KMS-11 (cell line): ENCODE measurements around the gene PRKCE.

Experiments used
- H2AFZ ChIP-seq: fragments of 200-600 bp; sonication (generic); 2 replicates; pipeline ENCODE4 v1.6.1; 2016; ENCODE audit warnings: antibody characterized with exemption, mixed run types, low read depth
- H3K27ac ChIP-seq: fragments of 200-600 bp; sonication (generic); 2 replicates; pipeline ENCODE4 v1.6.1; 2016; ENCODE audit warnings: mild to moderate bottlenecking, mixed run types
- H3K27me3 ChIP-seq: fragments of 200-600 bp; sonication (generic); 2 replicates; pipeline ENCODE4 v1.6.1; 2017; ENCODE audit warnings: mild to moderate bottlenecking, low read depth, mixed run types, moderate library complexity; ENCODE audit not compliant: insufficient read depth
- H3K36me3 ChIP-seq: fragments of 200-600 bp; sonication (generic); 2 replicates; pipeline ENCODE4 v1.6.1; 2017; ENCODE audit warnings: mild to moderate bottlenecking, mixed run types; ENCODE audit not compliant: insufficient read depth
- H3K4me1 ChIP-seq: fragments of 200-600 bp; sonication (generic); 2 replicates; pipeline ENCODE4 v1.6.1; 2016; ENCODE audit warnings: mild to moderate bottlenecking, low read depth, mixed run types; ENCODE audit not compliant: poor library complexity, severe bottlenecking
- H3K4me2 ChIP-seq: fragments of 200-600 bp; sonication (generic); 2 replicates; pipeline ENCODE4 v1.7.0; 2016; ENCODE audit warnings: mild to moderate bottlenecking, mixed run types
- H3K4me3 ChIP-seq: fragments of 200-600 bp; sonication (generic); IDR thresholded peaks from 2 replicates; pipeline ENCODE4 v1.6.1; 2017; ENCODE audit warnings: low read depth, low read length, mixed read lengths; ENCODE audit not compliant: insufficient read depth
- H3K79me2 ChIP-seq: fragments of 200-600 bp; sonication (generic); 2 replicates; pipeline ENCODE4 v1.6.1; 2016; ENCODE audit warnings: low read depth, mixed run types; ENCODE audit not compliant: insufficient read depth
- H3K9ac ChIP-seq: fragments of 200-600 bp; sonication (generic); 2 replicates; pipeline ENCODE4 v1.6.1; 2016; ENCODE audit warnings: mild to moderate bottlenecking, mixed run types
- H4K20me1 ChIP-seq: fragments of 200-600 bp; sonication (generic); 2 replicates; pipeline ENCODE4 v1.6.1; 2016; ENCODE audit warnings: mild to moderate bottlenecking, mixed run types; ENCODE audit not compliant: insufficient read depth
- TF ChIP-seq, protein P1 (sequence below): fragments of 200-600 bp; sonication (generic); conservative IDR thresholded peaks from 2 replicates; pipeline ENCODE4 v1.6.1; 2017; ENCODE audit warnings: low read depth, mild to moderate bottlenecking, antibody characterized with exemption, low read length, moderate library complexity, mixed read lengths

PRKCE gene

DNA sequence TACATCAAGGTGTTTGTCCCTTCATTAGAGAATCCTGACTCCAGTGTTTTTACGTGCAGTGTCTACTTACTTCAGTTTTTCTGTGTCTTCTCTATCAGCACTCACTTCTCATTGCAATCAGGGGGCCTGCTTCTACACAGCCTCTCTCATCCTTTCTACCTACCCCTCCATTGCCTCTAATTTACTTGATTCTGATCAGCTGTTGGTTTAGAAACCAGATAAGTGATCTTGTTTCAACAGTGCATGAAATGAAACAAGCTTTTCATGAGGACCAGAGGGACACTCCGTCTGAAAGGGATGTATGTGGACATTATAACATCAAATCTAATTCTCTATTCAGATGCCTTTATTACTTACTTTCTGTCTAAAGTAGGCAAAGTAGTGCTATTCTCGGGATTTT, 136.9 kb downstream of the PRKCE start:
- H3K4me2 ChIP-seq, result no peak overlapping the region
- no peaks in the 10 kb centered on the region for H3K27me3 ChIP-seq
- no peak overlapping the region for H3K4me3 ChIP-seq
- H3K36me3 ChIP-seq, result no peaks in the 10 kb centered on the region
- TF ChIP-seq, protein P1, sequence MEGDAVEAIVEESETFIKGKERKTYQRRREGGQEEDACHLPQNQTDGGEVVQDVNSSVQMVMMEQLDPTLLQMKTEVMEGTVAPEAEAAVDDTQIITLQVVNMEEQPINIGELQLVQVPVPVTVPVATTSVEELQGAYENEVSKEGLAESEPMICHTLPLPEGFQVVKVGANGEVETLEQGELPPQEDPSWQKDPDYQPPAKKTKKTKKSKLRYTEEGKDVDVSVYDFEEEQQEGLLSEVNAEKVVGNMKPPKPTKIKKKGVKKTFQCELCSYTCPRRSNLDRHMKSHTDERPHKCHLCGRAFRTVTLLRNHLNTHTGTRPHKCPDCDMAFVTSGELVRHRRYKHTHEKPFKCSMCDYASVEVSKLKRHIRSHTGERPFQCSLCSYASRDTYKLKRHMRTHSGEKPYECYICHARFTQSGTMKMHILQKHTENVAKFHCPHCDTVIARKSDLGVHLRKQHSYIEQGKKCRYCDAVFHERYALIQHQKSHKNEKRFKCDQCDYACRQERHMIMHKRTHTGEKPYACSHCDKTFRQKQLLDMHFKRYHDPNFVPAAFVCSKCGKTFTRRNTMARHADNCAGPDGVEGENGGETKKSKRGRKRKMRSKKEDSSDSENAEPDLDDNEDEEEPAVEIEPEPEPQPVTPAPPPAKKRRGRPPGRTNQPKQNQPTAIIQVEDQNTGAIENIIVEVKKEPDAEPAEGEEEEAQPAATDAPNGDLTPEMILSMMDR, result no peak
- no peak overlapping the region for H2AFZ ChIP-seq
- no peaks in the 10 kb centered on the region for H3K79me2 ChIP-seq
- no peak overlapping the region for H3K9ac ChIP-seq
- H3K27ac ChIP-seq, result no peak overlapping the region
- H4K20me1 ChIP-seq, result no peaks in the 10 kb centered on the region
- H3K4me1 ChIP-seq, result no peaks in the 10 kb centered on the region

DNA sequence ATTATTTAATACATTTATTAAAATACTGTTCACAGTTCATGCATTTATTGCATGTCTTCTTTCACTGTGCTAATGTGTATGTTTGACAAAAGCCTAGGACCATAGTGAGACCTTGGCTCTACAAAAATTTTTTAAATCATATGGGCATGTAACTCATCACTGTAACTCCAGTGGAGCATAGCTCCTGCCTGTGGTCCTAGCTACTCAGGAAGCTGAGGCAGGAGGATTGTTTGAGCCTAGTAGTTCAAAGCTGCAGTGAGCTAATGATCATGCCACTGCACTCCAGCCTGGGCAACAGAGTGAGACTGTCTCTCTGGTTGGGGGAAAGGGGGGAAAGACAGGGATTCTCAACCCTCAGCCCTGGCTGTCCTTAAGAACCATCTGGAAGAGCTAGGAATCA, 137.8 kb downstream of the PRKCE start:
- Histone ChIP-seq H3K4me1 (no peaks in the 10 kb centered on the region), H3K79me2 (no peaks in the 10 kb centered on the region), H2AFZ (no peak overlapping the region), H3K9ac (no peak overlapping the region), H3K4me2 (no peak overlapping the region), H3K36me3 (no peaks in the 10 kb centered on the region), H4K20me1 (no peaks in the 10 kb centered on the region), H3K27ac (no peak overlapping the region), H3K4me3 (no peak overlapping the region), H3K27me3 (no peaks in the 10 kb centered on the region)
- TF ChIP-seq, protein P1, result no peak

DNA sequence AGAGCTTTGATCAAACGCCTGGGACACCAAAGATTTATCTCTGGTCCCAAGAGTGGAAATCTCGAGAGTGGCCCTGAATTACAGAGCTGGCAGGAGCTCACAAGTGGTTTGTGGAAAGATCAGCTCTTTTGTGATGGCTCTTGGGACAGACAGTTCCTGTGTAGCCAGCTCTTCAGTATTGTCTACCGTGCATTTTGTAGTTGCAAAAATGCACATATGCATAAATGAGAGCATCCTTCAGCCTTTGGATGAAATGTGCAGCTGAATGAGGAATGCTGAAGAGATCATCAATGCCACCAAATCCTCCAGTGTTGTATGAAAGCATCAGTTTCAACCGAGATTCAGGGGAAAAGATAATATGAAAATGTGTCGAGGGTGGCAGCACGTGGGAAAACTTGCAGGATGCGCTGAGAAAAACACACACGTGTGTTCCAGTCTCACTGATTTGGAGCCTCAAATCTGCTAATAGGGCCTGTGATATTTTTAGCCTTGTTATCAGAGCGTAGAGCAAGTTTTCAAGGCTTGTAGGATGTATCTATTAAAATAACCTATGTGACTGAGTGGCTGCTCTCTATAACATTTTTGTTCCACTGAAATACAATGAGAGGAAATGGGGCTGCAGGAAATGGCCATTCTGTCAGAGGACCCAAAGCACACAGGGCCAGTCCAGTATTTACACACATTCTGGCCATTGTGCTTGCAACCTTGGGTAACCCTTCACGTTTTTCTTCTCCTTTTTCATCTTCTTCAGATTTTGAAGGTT, 138.7 kb downstream of the PRKCE start:
- TF ChIP-seq, protein P1, result no peak
- H2AFZ ChIP-seq, result no peak overlapping the region
- no peak overlapping the region for H3K27ac ChIP-seq
- H3K4me3 ChIP-seq, result no peak overlapping the region
- no peaks in the 10 kb centered on the region for H3K36me3 ChIP-seq
- H3K9ac ChIP-seq, result no peak overlapping the region
- no peaks in the 10 kb centered on the region for H3K4me1 ChIP-seq
- no peaks in the 10 kb centered on the region for H3K79me2 ChIP-seq
- H3K4me2 ChIP-seq, result no peak overlapping the region
- H3K27me3 ChIP-seq, result no peaks in the 10 kb centered on the region
- H4K20me1 ChIP-seq, result no peaks in the 10 kb centered on the region

DNA sequence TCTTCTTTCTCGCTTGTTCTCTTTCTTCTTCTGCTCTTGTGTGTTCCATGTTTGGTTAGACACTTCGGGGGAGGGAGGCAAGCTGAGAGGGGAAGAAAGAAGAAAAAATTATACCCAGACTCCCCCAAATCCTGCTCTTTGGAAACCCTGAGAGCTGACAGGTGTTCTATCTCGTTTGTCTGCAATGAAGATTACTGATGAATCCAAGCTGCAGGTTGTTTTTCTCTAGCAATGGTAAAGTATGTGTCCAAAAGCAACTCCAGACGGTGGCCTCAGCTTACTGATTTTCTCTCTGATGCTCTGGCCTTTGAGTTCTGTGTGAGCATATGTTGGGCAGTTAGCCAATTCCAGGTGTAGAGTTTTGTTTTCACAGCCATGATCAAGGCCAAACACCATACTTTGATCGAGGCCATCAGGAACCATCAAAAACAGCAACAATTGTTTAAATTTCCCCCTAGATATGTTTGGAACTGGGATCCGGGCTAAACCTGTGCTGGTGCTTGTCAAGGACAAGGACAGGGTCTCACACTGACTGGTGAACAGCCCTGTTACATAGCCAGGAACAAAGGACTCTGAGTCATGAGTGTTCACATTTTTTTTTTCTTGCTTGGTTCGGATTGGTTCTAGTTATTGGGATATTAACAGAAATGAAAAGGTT, 142.0 kb downstream of the PRKCE start:
- H3K4me2 ChIP-seq, result no peak overlapping the region
- no peak overlapping the region for H3K4me3 ChIP-seq
- no peaks in the 10 kb centered on the region for H3K4me1 ChIP-seq
- no peaks in the 10 kb centered on the region for H4K20me1 ChIP-seq
- H3K9ac ChIP-seq, result no peak overlapping the region
- H3K27ac ChIP-seq, result no peak overlapping the region
- H3K36me3 ChIP-seq, result no peaks in the 10 kb centered on the region
- no peaks in the 10 kb centered on the region for H3K27me3 ChIP-seq
- H2AFZ ChIP-seq, result no peak overlapping the region
- TF ChIP-seq, protein P1, result no peak
- H3K79me2 ChIP-seq, result no peaks in the 10 kb centered on the region
